ENCODE results near the gene VAMP7.

GRCh38 chrX:155888139-155888538 lies 7.0 kb downstream of the VAMP7 start:
- TF ChIP-seq POLR2A (IDR thresholded peaks at IDR 0.05; ENCODE audit: low read length) (no peak), GATA1 (IDR thresholded peaks at IDR 0.05; ENCODE audit: low read depth, low read length) (no peak)
